WTC11 (cell line): ENCODE measurements around the gene PDE8B. TPM values are rescaled to one million over a fixed set of nuclear protein-coding genes. Genes with fewer than 3 reads are reported as not detected.

ENCODE experiments used
- ATAC-seq: fragments of 200-7000 bp; cut with Tn5 transposase; 2 replicates; pipeline ENCODE4 v1.10.0; 2021; ENCODE audit warnings: mild to moderate bottlenecking, moderate library complexity
- CTCF ChIA-PET: fragments of 300-600 bp; sonication (Branson Sonifier 250); formaldehyde crosslinking; loops from one replicate; lab custom pipeline; 2021; ENCODE audit warnings: antibody characterized with exemption; lab: Charles Lee
- POLR2A ChIA-PET: fragments of 350-600 bp; sonication (Branson Sonifier 250); formaldehyde crosslinking; loops from one replicate; lab custom pipeline; 2021; ENCODE audit warnings: antibody characterized with exemption; lab: Charles Lee
- DNase-seq: peaks from one replicate; pipeline ENCODE4 v3.0.0; 2021; ENCODE audit warnings: low spot score
- H3K27ac Mint-ChIP-seq: 2 replicates; pipeline ENCODE4 v1.8.0; 2021; ENCODE audit warnings: mixed read lengths
- H3K27me3 Mint-ChIP-seq: 2 replicates; pipeline ENCODE4 v1.8.0; 2021; ENCODE audit warnings: low read depth, mild to moderate bottlenecking, moderate library complexity, mixed read lengths
- H3K36me3 Mint-ChIP-seq: 2 replicates; pipeline ENCODE4 v1.8.0; 2021; ENCODE audit warnings: mixed read lengths
- H3K4me1 Mint-ChIP-seq: 2 replicates; pipeline ENCODE4 v1.8.0; 2022; ENCODE audit warnings: mixed read lengths
- H3K4me3 Mint-ChIP-seq: 2 replicates; pipeline ENCODE4 v1.8.0; 2021; ENCODE audit warnings: mild to moderate bottlenecking, moderate library complexity, mixed read lengths
- H3K9me3 Mint-ChIP-seq: 2 replicates; pipeline ENCODE4 v1.8.0; 2021; ENCODE audit warnings: mixed read lengths
- AFF4 ChIP-seq: sonication (generic); formaldehyde crosslinking; IDR thresholded peaks from 2 replicates; pipeline ENCODE4 v1.8.1; 2023; ENCODE audit warnings: mild to moderate bottlenecking, missing genetic modification reagents, borderline replicate concordance
- ATF1 ChIP-seq: sonication (generic); formaldehyde crosslinking; IDR thresholded peaks from 2 replicates; pipeline ENCODE4 v1.8.1; 2023; ENCODE audit warnings: mild to moderate bottlenecking, moderate library complexity, missing genetic modification reagents
- CBFB ChIP-seq: sonication (generic); formaldehyde crosslinking; IDR thresholded peaks from 2 replicates; pipeline ENCODE4 v1.8.1; 2022; ENCODE audit warnings: mild to moderate bottlenecking, low read depth, missing genetic modification reagents
- CDX4 ChIP-seq: fragments of 250-450 bp; sonication (Bioruptor Pico); IDR thresholded peaks from 2 replicates; pipeline ENCODE4 v1.9.0; 2021; ENCODE audit warnings: moderate library complexity, mild to moderate bottlenecking, inconsistent platforms, borderline replicate concordance
- ELF4 ChIP-seq: sonication (generic); formaldehyde crosslinking; IDR thresholded peaks from 2 replicates; pipeline ENCODE4 v1.8.1; 2022; ENCODE audit warnings: low read depth, mild to moderate bottlenecking, moderate library complexity, missing genetic modification reagents
- ESRRA ChIP-seq: sonication (generic); formaldehyde crosslinking; IDR thresholded peaks from 2 replicates; pipeline ENCODE4 v1.8.1; 2022; ENCODE audit warnings: mild to moderate bottlenecking, missing genetic modification reagents, borderline replicate concordance
- HMGA2 ChIP-seq: fragments of 250-450 bp; sonication (Bioruptor Pico); IDR thresholded peaks from 2 replicates; pipeline ENCODE4 v1.4.0; 2021; ENCODE audit warnings: mild to moderate bottlenecking, moderate library complexity
- MYBL2 ChIP-seq: sonication (generic); formaldehyde crosslinking; IDR thresholded peaks from 2 replicates; pipeline ENCODE4 v1.8.1; 2023; ENCODE audit warnings: mild to moderate bottlenecking, moderate library complexity, missing genetic modification reagents
- NFATC4 ChIP-seq: fragments of 250-450 bp; sonication (Bioruptor Pico); IDR thresholded peaks from 2 replicates; pipeline ENCODE4 v1.9.0; 2021; ENCODE audit warnings: mild to moderate bottlenecking
- RORB ChIP-seq: fragments of 250-450 bp; sonication (Bioruptor Pico); IDR thresholded peaks from 2 replicates; pipeline ENCODE4 v1.9.0; 2021; ENCODE audit warnings: mild to moderate bottlenecking
- TCF7 ChIP-seq: sonication (generic); formaldehyde crosslinking; IDR thresholded peaks from 2 replicates; pipeline ENCODE4 v1.8.0; 2022; ENCODE audit warnings: mild to moderate bottlenecking, low read depth, missing genetic modification reagents, moderate library complexity
- ZNF219 ChIP-seq: sonication (generic); formaldehyde crosslinking; IDR thresholded peaks from 2 replicates; pipeline ENCODE4 v1.8.0; 2023; ENCODE audit warnings: missing genetic modification reagents, mild to moderate bottlenecking, borderline replicate concordance
- ZNF512 ChIP-seq: sonication (generic); formaldehyde crosslinking; IDR thresholded peaks from 2 replicates; pipeline ENCODE4 v1.8.1; 2022; ENCODE audit warnings: missing genetic modification reagents, borderline replicate concordance
- ZNF532 ChIP-seq: fragments of 250-450 bp; sonication (Bioruptor Pico); IDR thresholded peaks from 2 replicates; pipeline ENCODE4 v1.9.0; 2021; ENCODE audit warnings: mild to moderate bottlenecking, borderline replicate concordance
- ZNF671 ChIP-seq: fragments of 250-450 bp; sonication (Bioruptor Pico); IDR thresholded peaks from 2 replicates; pipeline ENCODE4 v1.8.0; 2021; ENCODE audit warnings: mild to moderate bottlenecking
- total RNA-seq: library from RNA; stranded (reverse); gene quantifications from 3 replicates; pipeline ENCODE4 v1.2.3, GENCODE V29; 2021
- TF ChIP-seq, protein P1 (sequence below): sonication (generic); formaldehyde crosslinking; IDR thresholded peaks from 2 replicates; pipeline ENCODE4 v1.8.1; 2022; ENCODE audit warnings: mild to moderate bottlenecking, moderate library complexity, missing genetic modification reagents
- TF ChIP-seq, protein P2 (sequence below): sonication (generic); formaldehyde crosslinking; IDR thresholded peaks from 2 replicates; pipeline ENCODE4 v1.8.0; 2022; ENCODE audit warnings: mild to moderate bottlenecking, missing genetic modification reagents

The PDE8B gene
- total RNA-seq, 1 experiment from 2014 or later = 0.31 TPM

GRCh38 chr5:77358255-77359205, 148.1 kb downstream of the PDE8B start:
- no peak for ATAC-seq
- H3K4me1 Mint-ChIP-seq = no peaks in the 10 kb centered on the region
- CTCF ChIA-PET = no interaction called here

More at GRCh38 chr5:77358255-77359205, 148.1 kb downstream of the PDE8B start:
- Mint-ChIP-seq H3K4me3 (no peak overlapping the region), H3K9me3 (no peaks in the 10 kb centered on the region), H3K27me3 (no peaks in the 10 kb centered on the region), H3K36me3 (no peaks in the 10 kb centered on the region), H3K27ac (no peak overlapping the region)
- TF ChIP-seq CBFB (no peak), AFF4 (CRISPR knock-in tag) (no peak), MYBL2 (CRISPR knock-in tag) (no peak), ZNF532 (no peak), CDX4 (no peak), TCF7 (no peak), ZNF671 (no peak), ZNF219 (CRISPR knock-in tag) (no peak), ZNF512 (CRISPR knock-in tag) (no peak), ELF4 (CRISPR knock-in tag) (no peak), ESRRA (CRISPR knock-in tag) (no peak), ATF1 (no peak), NFATC4 (CRISPR knock-in tag) (no peak), RORB (no peak), HMGA2 (CRISPR knock-in tag) (no peak)
- TF ChIP-seq, protein P1, sequence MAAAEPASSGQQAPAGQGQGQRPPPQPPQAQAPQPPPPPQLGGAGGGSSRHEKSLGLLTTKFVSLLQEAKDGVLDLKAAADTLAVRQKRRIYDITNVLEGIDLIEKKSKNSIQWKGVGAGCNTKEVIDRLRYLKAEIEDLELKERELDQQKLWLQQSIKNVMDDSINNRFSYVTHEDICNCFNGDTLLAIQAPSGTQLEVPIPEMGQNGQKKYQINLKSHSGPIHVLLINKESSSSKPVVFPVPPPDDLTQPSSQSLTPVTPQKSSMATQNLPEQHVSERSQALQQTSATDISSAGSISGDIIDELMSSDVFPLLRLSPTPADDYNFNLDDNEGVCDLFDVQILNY = no peak
- TF ChIP-seq, protein P2, sequence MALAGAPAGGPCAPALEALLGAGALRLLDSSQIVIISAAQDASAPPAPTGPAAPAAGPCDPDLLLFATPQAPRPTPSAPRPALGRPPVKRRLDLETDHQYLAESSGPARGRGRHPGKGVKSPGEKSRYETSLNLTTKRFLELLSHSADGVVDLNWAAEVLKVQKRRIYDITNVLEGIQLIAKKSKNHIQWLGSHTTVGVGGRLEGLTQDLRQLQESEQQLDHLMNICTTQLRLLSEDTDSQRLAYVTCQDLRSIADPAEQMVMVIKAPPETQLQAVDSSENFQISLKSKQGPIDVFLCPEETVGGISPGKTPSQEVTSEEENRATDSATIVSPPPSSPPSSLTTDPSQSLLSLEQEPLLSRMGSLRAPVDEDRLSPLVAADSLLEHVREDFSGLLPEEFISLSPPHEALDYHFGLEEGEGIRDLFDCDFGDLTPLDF (CRISPR knock-in tag) = no peak
- POLR2A ChIA-PET = no interaction called here
- no peak for DNase-seq
